ENCODE measurements around the gene ZCCHC17.
A peak's percentile ranks its signal among the peaks of the same experiment; 100 is the strongest.
"Not testable (repeated sequence)": the region's sequence is repeated elsewhere in the genome, so short reads cannot be mapped to it uniquely, and the experiment has no call there.

Gene ZCCHC17

DNA sequence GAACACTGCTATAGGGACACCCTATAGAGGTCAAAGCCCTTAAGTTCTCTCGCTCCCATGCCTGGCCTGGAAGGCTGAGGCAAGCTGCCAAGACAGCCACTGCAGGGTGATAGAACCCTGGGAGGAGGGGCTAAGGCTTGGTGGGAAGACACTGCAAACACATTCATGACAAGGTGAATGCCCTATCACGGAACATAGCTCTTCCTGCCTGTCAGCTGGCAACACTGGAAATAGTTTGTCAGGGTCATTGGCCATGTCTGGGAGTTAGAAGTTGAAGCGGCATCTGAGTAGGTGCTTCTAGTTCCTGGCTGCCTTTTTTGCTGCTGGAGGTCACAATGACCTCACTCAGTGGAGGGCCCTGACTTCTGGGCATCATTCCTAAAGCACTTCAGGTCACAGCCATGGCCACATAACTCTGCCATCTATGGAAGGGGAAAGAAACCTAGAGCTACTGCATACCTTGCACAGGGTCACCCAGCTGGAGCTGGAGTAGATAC lies 71.8 kb downstream of the ZCCHC17 start:
- no peak for DNase-seq

DNA sequence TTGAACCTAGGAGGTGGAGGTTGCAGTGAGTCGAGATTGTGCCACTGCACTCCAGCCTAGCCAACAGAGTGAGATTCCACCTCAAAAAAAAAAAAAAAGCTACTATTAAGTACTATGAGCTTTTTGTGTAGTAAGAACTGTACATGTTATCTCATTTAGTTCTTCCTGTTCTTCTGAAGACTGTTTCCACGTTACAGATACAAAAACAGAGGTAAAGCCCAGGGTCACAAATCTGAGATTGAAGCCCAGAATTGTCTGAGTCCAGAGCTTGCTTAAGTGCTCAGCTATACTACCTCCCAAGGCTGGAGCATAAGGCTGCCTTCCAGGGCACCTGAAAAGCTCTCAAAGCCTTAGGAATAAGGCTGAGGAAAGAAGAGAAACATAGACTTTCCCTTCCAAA lies 73.2 kb downstream of the ZCCHC17 start:
- DNase-seq, result no peak

DNA sequence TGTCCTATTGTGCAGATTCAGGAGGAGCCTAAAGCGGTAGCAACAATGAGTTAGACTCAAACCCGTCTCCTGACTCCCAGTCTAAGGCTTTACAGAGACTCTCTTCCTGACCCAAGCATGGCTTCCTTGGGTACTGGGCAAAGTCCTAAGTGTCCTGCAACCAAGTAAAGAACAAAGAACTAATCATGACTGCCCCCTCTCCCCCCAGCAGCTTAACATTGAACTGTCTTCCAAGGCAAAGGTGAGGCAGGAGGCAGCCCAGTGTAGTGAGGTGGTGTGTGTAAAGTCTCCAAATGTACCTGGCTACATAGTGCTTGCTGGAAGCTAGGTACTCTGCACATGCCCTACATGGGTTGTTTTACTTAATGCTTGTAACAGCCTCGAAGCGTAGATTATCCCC lies 73.7 kb downstream of the ZCCHC17 start:
- no peak for DNase-seq

DNA sequence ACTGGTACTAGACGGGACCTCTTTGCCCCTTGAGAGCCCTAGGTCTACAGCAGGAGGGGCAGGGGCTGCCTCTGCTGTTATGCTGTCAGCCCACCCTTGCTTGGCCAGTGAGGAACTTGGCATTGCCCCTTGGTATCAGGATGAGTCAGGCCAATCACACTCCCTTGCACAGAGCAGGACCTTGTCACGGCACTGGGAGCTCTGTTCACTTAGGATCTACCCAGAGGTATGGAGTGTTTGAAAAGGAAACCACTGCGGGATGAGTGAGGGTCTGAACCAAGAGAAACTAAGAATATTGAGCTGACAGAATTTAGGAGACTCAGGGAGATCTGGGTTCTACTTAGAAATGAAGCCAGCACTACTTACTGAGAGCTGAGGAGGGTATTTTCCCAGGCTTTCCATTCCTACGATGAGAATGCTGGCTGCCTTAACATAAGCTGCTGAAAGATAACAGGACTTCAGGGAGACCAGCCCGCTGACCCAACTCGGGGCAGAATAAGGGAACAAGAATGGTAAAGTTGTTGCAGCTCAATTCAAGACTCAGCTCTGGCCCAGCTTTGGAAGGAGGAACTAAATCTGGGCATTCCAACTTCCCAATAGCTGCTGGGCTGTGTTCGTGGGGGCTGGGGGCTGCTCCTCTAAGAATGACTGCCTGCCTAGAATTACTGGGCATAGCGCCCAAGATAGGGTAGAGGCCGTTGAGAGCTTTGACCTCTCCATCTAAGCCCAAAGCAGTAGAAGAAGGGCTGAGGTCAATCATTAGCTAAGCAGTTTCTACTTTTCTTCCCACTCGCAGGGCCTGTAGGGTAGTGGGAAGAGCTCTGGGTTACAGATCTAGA lies 74.5 kb downstream of the ZCCHC17 start:
- peak in 2 of 51 donors; percentile 13 to 17 for DNase-seq

DNA sequence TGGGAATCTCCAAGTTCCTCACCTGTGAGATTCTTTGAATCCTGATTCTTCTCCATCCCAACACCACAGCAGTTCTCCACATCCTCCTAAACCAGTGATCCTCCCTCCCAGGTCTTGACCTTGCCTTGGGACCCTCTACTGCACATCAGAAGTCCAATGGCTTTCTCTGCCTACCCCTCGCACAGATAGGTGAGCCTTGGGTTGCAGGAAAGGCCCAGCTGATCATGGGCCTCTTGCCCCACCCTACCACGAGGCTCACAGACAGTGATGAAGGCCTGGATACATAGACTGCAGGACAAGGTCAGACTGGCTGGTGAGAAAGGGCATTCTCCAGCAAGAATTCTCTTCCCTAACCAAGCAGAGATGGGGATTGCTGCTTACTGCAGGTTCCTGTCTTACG lies 75.2 kb downstream of the ZCCHC17 start:
- peak in 3 of 51 donors; percentile 21 to 52 (median 51) for DNase-seq

DNA sequence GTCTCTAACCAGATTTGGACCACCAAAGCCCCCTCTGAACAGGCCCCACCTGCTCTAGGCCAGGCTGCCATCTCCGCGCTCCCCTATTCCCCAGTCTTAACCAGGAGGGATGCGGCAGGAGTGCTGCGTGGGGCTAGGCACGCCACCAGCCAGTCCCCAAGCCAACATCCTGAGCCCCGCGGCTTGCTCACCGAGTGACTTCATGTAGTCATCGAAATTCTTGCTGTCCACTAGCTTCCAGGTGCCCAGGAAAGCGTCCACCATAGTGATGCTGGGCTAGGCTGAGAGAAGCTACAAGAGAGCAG lies 75.9 kb downstream of the ZCCHC17 start:
- DNase-seq, result peak in 2 of 51 donors; percentile 54 to 63

DNA sequence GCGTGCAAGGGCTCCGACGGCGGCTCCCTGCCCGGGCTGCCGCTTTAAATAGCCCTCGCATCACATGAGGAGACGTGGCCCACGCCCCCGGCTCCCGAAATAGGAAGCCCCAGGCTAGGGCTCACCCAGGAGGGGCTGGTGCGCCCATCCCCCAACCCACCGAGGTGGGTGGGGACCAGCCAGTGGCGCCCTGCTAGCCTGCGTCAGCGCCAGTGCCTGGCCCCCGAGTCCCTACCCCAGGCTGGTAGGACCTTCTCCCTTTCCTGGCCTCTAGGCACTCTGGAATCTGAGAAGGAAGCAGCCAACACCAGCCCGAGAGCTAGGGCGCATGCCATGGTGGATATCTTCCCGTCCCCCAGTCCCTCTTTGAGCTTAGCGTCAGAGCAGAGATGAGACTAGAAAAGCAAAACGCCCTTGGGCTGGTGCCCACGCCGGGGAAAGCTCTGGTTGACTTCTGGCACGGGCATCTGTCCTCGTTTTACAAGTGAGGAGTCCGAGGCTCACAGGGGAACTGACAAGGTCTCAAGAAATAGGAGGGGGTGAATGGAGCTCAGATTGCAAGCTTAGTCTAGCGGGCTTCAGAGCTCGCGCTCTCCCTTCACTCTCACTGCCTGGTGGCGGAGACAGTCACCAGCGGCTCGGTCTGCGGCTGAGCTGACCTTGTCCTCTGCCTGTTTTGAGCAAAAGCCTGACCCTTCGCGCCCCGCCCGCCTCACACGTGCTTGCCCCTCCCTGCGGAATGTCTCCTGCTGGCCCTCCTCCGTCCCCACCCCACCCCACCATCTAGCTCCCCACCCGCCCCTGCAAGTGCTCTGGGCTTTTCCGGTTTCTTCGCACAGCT lies 76.4 kb downstream of the ZCCHC17 start, which contains the start of gene FABP3:
TSS of gene FABP3 (minus strand) at position 21 of the 841 bp plus-strand sequence. CDS start 62 bp downstream, outside the sequence.
- peak in 48 of 51 donors; percentile 34 to 88 (median 66) for DNase-seq

DNA sequence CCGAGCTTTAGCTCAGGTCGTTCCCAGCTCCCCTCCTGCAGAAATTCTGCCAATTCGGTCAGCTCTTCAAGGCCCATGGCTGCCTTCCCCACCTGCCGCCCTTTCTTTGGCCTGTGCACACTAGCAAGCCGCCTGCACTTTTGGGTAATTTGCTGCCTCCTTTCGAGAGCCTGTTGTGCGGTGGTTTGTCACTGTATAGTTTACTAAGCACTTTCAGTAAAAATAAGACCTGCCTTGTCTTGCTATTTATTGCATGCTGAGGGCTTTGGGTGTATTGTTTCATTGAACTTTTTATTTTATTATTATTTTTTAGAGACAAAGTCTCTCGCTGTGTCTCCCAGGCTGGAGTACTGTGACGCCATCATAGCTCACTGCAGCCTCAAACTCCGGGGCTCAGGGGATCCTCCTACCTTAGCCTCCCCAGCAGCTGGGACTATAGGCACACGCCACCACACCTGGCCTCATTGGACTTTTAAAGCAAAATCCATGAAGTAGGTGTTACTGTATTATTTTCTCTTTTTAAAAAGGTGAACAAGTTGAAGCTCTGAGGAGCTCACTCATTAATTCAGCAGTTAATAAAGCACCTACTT lies 77.2 kb downstream of the ZCCHC17 start:
- DNase-seq, result peak in 1 of 51 donors; percentile 82

DNA sequence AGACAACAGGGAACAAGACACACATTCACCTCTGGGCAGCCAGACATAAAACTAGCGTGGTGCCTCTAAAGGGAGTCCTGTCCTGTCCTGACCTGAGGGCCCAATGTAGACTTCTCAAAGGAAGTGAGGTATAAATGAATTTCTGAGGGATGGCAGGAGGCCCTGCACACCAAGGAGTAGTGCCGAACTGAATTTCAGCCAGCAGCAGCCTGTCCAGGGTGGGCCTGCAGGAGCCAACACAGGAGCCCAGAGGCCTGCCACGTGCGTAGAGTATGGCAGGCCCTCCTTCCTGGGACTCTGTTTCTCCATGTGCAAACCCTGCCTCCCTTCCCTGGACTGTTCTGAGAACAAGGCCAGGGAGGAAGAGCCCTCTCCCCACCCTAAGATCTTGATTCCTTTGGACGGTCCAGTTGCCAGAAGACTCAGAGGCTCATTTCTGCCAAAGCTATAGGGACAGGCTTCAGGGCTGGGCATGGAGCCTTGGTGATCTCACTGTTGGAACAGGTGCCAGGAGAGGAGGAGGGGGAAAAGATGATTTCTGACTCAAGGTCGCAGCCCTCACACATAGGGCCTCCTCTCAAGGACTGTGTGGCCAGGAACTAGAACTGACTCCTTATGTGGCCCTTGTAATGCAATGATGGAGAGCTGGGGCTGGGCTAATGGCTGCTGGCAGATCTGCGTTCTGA lies 77.8 kb downstream of the ZCCHC17 start:
- peak in 3 of 51 donors; percentile 20 to 29 (median 27) for DNase-seq

DNA sequence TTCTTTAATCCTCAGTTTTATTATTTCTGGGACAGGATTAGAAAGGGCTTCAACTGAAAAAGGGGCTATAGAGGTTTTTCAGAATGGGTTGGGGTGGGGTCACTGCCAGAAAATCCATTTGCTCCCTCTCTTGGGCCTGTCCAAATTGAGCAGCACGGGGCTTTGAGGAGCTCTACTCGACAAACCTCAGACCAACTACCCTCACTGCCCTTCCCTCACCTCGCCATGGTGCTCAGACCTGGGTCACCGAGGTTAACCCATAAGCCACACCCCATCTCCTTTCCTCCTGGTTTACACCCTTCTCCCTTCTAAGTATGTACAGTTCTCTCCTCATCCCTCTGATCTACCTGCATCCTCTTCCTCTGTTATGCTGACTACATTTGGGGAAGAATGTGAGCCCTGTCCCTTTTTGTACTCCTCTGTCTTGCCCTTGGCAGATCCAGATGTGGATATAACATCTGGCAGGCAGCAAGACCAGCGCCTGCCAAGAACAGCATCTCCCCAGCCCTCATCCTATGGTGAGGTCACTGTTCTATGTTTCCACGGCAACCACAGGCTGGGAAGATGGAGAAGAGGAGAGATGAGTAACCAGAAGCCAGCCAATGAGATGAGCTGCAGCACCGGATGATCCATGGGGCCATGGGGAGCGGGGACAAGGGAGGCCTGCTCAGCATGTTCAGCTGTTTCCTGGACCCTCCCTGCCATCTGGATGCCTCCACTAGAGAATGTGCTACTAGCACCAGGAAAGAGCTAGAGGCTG lies 79.7 kb downstream of the ZCCHC17 start:
- peak in 46 of 51 donors; percentile 16 to 92 (median 74) for DNase-seq

DNA sequence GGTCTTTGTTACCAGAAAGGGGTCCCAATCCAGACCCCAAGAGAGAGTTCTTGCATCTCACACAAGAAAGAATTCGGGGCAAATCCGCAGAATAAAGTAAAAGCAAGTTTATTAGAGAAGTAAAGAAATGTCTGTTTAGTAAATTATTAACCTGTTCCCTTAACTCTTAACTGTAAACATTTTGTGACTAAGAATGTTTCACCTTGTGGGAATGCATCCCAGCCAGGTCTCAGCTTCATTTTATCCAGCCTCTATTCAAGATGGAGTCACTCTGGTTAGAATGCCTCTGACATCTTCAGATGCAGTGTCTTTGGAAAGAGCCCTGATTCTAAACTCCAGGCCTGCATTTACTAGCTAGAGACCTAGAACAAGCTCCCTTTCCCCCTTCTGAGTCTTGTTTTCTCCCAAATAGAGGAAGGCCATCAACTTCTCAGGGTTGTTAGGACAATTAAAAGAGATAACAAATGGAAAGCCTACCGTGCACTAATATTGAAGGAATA lies 80.6 kb downstream of the ZCCHC17 start:
- no peak for DNase-seq

DNA sequence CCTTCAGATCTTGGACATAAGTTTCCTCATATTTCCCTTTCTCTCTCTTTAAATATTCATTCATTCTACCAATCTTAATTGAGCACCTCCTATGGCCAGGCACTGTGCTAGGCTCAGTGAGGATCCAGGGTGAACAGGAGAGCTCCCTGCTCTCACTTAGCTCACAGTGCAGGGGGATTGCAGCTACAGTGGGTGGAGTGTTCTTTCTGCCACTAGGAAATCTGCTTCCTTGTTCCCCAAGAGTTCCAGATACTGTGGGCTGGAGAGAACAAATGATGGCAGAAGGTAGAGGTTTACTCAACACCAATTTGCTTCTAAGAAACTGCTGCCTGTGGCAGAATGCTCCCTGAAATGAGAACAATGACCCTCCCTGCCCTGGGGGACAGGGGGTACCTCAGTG lies 81.2 kb downstream of the ZCCHC17 start:
- DNase-seq, result no peak

DNA sequence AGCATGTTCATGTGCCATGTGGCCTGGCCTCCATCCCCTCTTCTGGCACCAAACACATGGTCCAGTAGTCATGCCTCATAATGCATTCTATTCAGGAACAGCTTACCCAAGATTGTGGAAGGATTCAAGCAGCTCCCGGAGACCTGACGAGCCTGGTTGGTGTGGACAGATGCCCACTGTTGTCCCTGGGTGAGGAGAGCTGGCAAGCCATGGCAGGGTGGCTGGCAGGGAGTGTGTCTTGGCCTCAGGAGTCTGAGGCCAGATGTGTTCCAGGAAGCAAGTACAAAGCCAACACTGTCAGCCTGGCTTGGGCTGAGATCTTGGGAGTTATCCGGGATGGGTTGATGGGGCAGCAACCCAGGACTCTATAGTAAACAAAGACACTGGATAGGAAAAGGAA lies 83.3 kb downstream of the ZCCHC17 start:
- DNase-seq, result peak in 29 of 51 donors; percentile 14 to 73 (median 48)

DNA sequence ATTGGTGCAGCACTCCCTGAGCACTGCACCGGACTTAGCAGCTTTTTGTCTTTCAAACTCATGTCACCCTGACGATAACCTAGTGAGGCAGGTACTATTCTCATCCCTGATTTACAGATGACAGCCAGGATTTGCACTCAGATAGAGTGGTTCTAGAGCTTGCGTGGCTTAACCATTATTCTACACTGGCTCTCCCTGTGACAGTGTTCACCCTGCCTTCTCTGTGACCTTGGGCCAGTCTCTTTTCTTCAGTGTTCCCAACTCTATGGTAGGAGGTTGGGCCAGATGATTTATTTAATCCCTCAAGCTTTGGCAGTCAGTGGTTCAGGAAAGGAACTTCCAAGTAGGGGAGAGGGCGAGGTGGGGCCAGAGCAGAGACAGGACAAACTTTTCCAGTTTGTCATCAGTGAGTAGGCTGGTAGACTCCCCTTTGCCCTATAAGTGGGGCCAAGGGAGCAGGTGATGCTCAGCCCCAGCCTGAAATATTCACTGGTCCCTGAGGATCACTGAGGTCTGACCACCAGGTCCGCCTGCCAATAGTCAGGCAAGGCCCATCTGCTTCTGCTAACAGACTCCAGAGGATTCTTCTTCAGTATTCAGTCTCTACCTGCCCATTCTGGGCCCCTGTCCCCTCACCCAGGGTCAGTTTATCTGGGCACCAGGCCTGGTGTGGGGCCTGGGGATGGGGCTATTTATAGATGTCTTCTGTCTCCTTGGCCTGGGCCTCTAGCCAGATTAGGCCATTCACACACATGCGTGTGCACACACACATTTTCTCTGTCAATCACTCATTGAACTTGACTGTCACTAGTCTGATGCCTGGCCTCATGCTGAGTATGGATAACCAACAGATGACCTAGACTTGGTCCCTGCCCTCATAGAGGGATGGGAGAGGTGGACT lies 84.8 kb downstream of the ZCCHC17 start:
- peak in 8 of 51 donors; percentile 13 to 34 (median 22) for DNase-seq

DNA sequence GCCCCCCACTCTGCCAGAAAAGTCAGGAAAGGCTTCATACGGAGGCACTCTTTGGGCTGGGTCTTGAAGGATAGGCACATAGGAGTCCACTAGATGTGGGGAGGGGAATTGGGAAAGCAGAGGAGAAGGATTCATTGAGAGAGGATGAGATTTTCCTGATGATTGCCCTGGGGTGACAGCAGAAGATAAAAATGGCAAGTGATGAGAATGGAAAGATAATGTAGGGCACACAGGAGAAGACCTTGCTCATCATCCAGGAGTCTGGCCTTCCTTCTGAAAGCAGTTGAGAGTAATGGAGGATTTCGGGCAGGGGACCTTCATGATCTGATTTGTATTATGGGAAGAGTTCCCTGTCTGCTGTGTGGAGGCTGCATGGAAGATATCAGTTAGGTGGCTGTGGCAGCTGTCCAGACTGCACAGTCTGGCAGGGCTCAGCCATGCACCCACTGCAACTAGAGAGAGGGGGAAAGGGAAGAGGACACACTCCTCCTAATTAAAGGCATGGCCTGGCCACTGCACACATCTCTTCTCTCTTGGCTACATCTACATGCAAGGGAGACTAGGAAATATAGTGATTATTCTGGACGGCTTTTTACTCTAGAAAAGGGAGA lies 85.7 kb downstream of the ZCCHC17 start:
- DNase-seq, result peak in 1 of 51 donors; percentile 27

DNA sequence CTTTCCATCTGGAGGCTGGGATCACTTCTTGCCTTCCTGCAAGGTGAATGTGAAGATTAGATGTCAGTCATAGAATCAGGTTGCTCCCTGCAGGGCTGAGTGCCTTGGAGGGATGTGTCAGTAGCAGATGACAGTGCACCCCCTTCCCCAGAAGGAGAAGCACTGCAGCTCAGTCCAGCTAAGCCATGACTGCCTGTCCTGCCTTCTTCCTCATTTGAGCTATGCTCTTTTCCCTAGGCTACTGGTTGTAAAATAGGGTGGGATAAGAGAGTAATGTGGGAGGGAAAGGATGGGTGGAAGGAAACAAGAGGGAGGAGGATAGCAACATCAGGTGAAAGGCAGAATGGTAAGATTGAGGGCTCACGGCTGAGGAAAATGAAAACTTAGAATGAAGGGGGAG lies 87.1 kb downstream of the ZCCHC17 start:
- DNase-seq, result no peak

DNA sequence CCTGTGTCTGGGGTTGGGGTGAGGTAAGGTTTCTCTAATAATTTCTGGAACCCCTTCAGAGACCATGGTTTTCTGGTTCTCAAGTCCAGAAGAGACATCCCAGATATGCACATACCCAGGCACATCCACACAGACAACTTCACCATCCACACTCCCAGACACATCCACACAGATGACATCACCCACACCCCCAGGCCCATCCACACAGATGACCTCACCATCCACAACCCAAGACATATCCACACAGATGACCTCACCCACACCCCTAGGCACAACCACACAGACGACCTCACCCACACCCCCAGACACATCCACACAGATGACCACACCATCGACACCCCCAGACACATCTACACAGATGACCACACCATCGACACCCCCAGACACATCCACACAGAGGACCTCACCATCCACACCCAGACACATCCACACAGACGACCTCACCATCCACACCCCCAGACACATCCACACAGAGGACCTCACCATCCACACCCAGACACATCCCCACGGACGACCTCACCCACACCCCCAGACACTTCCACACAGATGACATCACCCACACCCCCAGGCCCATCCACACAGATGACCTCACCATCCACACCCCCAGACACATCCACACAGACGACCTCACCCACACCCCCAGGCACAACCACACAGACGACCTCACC lies 89.9 kb downstream of the ZCCHC17 start:
- not testable (repeated sequence) for DNase-seq

DNA sequence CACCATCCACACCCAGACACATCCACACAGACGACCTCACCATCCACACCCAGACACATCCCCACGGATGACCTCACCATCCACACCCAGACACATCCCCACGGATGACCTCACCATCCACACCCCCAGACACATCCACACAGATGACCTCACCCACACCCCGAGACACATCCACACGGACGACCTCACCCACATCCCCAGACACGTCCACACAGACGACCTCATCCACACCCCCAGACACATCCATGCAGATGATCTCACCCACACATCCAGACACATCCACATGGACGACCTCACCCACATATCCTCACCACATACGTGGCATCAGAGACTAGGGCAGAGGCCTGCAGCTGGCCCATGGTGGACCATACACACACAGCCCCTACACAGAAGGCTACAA lies 90.8 kb downstream of the ZCCHC17 start:
- DNase-seq, result no peak
